Stimulated activated CD8-positive, alpha-beta memory T cell treated with anti-CD3 and anti-CD28 coated beads, Interleukin-15, amount 100 ng/mL, for 48 hours (primary cell): ENCODE measurements around the gene KIAA0825.

Source experiments
- DNase-seq, 2 donors: peaks; one replicate each; pipeline ENCODE4 v3.0.0-alpha.2; 2020; ENCODE audit warnings: low read depth in 2 of 2

The KIAA0825 gene

GRCh38 chr5:94240993-94241651 is 377.3 kb downstream of the KIAA0825 start:
- DNase-seq = no peak

GRCh38 chr5:94240596-94240992 is 377.8 kb downstream of the KIAA0825 start:
- DNase-seq = no peak

- no peak for DNase-seq
Observed at GRCh38 chr5:94240134-94240533, 378.3 kb downstream of the KIAA0825 start.

- no peak for DNase-seq
Observed at GRCh38 chr5:94239266-94239665, 379.1 kb downstream of the KIAA0825 start.

- DNase-seq = no peak
Observed at GRCh38 chr5:94234987-94235386, 383.4 kb downstream of the KIAA0825 start.

GRCh38 chr5:94228791-94229190 is 389.6 kb downstream of the KIAA0825 start:
- DNase-seq = no peak

- DNase-seq = no peak
Observed at GRCh38 chr5:94223235-94223634, 395.2 kb downstream of the KIAA0825 start.

GRCh38 chr5:94218374-94218773 is 400.0 kb downstream of the KIAA0825 start:
- DNase-seq = no peak

GRCh38 chr5:94217745-94218144 is 400.7 kb downstream of the KIAA0825 start:
- DNase-seq = no peak

GRCh38 chr5:94217216-94217615 is 401.2 kb downstream of the KIAA0825 start:
- DNase-seq = no peak

GRCh38 chr5:94212476-94212875 is 405.9 kb downstream of the KIAA0825 start:
- DNase-seq = no peak

GRCh38 chr5:94209774-94210355 is 408.5 kb downstream of the KIAA0825 start:
- DNase-seq = no peak

GRCh38 chr5:94209272-94209671 is 409.1 kb downstream of the KIAA0825 start:
- no peak for DNase-seq

GRCh38 chr5:94199566-94199965 is 418.8 kb downstream of the KIAA0825 start:
- no peak for DNase-seq

GRCh38 chr5:94197970-94198369 is 420.4 kb downstream of the KIAA0825 start:
- no peak for DNase-seq

GRCh38 chr5:94196953-94197352 is 421.5 kb downstream of the KIAA0825 start:
- no peak for DNase-seq

- DNase-seq = no peak
Observed at GRCh38 chr5:94192658-94193391, 425.6 kb downstream of the KIAA0825 start.

- DNase-seq = no peak
Observed at GRCh38 chr5:94191604-94192003, 426.8 kb downstream of the KIAA0825 start.

- no peak for DNase-seq
Observed at GRCh38 chr5:94188725-94189124, 429.7 kb downstream of the KIAA0825 start.

- DNase-seq = no peak
Observed at GRCh38 chr5:94184870-94185269, 433.5 kb downstream of the KIAA0825 start.

- DNase-seq = no peak
Observed at GRCh38 chr5:94181895-94182294, 436.5 kb downstream of the KIAA0825 start.

GRCh38 chr5:94180761-94181160 is 437.6 kb downstream of the KIAA0825 start:
- DNase-seq = no peak

GRCh38 chr5:94175912-94176311 is 442.5 kb downstream of the KIAA0825 start:
- DNase-seq = no peak
